HS-27A (cell line): ENCODE measurements around the gene DLD.
"Not testable (repeated sequence)": the region's sequence is repeated elsewhere in the genome, so short reads cannot be mapped to it uniquely, and the experiment has no call there.

Experiments used
- DNase-seq: peaks from one replicate; pipeline ENCODE4 v3.0.0-alpha.2; 2012; ENCODE audit warnings: low read depth, missing footprints

Gene DLD

GRCh38 chr7:107915541-107915940 lies 24.6 kb downstream of the DLD start:
- DNase-seq: no peak

- no peak for DNase-seq
Measured at GRCh38 chr7:107917763-107918651, 27.0 kb downstream of the DLD start.

DNA sequence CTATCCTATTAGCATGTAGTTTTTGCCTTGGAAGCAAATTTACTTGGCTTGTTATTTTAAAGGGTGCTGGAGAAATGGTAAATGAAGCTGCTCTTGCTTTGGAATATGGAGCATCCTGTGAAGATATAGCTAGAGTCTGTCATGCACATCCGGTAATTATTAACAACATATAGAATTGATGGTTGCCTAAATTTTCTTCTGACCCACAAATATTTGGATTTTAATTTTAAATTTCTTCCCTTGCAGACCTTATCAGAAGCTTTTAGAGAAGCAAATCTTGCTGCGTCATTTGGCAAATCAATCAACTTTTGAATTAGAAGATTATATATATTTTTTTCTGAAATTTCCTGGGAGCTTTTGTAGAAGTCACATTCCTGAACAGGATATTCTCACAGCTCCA lies 28.0 kb downstream of the DLD start:
- no peak for DNase-seq

DNA sequence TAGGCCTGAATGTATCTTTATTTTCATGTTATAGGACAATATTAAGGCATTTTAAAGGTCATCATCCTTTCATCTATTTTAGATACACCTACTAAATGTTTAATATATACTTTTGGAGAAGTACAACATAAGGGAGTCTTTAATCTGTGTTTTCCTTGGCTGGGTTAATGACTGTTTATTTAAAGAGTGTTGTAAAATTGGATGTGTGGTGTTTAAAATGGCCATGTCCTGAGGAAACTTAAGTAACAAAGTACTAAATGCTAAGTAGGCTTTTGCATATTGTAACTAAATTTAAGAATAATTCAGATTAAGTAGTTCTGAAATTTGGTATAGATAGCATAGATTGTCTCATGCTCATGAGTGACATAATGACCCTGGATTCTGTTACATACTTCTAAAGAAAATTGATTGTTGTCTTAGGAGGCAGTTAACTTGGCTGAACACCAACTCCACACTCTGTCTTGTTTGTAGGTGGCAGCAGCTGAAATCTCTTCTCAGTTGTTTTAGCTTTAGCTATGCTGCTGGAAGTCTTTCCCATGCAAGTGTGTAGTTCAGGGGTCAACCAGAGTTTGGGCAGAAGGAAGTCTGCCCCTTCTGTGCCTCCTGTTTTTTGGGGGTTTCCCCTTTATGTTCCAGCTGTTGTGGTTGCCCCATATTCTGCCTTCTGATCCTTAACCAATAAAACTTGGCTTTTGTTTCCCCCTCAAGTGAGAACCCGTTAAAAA lies 29.2 kb downstream of the DLD start:
- no peak for DNase-seq

- DNase-seq: not testable (repeated sequence)
Measured at GRCh38 chr7:107921826-107922225, 30.8 kb downstream of the DLD start.

GRCh38 chr7:107922886-107923285 lies 31.9 kb downstream of the DLD start:
- no peak for DNase-seq

DNA sequence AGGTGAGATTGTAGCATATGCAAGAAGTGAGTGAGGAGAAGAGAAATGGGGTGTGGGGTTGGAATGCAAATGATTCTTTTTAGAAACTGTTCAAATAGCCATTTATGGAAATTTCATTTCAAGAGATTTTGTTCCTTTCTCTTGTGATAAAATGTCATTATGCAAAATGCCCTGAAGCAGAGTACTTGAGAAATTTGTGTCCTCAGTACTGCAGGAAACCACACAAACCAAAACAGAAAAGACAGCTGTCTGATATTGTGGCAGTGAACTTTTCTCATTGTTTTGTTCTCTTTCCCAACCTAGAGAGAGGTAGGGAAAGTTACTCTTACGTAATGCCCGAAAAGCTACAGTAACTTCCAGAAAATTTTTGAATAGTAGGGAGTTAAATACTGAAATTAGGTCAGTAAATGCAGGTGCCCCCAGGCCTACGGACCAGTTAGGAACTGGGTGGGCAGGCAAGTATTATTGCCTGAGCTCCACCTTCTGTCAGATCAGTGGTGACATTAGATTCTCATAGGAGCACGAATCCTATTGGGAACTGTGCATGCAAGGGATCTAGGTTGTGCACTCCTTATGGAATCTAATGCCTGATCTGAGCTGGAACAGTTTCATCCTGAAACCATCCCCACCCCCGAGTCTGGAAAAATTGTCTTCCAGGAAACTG lies 34.0 kb downstream of the DLD start:
- DNase-seq: no peak

DNA sequence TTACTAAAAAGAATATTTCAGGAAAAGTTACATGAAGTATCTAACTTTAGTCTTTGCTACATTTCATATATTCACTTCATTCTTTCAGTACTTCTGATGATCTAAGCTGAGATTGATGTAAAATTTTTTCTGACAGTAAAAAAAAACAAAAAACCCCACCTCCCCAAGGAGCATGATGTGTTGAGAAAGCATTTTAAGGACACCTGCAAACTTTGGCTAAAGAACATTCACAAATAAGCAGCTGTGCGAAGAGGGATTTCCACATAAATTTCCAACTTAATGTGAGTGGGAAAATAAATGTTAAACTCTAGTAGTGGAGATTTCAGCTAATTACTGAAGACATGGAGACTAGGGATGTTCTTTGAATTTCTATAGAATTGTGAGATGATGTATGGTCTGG lies 35.5 kb downstream of the DLD start:
- no peak for DNase-seq

GRCh38 chr7:107931740-107932515 lies 40.9 kb downstream of the DLD start:
- no peak for DNase-seq

GRCh38 chr7:107932805-107933204 lies 41.8 kb downstream of the DLD start:
- DNase-seq: no peak

DNA sequence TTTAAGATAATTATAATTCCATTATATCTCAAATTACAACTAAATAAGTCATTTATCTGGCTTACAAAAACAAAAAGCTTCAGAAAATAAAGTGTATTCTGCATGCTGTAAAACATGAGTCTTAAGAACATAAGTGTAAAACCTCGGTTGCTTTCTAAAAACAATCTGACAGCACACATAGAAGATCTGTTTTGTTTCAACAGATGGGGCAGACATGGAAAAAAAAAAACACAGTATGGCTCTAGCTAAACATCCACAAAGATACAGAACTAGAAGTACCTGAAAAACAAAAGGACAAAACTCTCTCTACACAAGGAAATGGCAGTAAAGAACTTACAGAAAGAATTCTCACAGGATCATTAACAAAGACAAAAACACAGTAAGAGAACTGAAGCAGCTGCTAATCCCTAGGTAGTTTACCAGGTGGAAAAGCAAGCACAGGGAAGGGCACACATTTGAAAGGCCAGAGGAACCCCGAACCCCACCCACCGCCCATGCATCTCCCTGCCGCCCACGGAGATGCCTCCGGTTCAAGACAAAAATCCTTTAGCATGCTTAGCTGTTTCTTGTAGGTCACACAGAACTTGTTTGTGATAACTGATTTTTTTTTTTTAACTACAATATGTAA lies 42.5 kb downstream of the DLD start:
- DNase-seq: no peak

- DNase-seq: no peak
Measured at GRCh38 chr7:107934991-107935770, 44.2 kb downstream of the DLD start.

DNA sequence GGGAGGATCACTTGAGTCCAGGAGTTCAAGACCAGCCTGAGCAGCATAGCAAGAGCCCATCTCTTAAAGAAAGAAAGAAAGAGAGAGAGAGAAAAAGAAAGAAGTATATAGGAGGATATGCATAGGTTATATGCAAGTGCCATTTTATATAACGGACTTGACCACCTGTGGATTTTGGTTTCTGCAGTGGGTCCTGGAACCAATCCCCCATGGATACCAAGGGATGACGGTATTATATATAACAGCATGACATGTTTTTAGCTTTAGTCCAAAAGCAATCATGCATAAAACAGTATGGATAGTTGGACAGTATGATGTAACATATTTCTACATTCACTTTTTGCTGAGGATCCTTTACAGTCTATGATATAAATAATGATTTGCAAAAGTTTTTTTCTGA lies 45.3 kb downstream of the DLD start:
- DNase-seq: no peak

DNA sequence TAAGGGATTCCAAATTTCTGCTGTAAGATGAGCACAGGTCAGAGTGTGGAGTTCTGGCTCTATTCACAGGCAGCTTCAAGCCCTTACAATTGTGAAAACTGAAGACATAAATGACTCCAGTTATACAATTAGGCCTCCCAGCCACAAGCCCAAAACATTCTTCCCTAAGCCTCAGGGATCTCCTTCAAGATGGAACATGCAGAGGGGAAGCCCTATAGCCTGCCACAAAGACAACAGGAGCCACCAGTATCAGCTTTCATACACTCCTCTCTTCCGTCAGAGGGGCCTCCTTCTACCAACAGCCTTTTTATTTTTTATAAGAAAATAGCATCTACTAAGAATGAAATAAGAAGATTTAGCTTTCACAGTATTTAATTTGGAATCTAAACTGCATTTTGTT lies 46.5 kb downstream of the DLD start:
- DNase-seq: no peak

DNA sequence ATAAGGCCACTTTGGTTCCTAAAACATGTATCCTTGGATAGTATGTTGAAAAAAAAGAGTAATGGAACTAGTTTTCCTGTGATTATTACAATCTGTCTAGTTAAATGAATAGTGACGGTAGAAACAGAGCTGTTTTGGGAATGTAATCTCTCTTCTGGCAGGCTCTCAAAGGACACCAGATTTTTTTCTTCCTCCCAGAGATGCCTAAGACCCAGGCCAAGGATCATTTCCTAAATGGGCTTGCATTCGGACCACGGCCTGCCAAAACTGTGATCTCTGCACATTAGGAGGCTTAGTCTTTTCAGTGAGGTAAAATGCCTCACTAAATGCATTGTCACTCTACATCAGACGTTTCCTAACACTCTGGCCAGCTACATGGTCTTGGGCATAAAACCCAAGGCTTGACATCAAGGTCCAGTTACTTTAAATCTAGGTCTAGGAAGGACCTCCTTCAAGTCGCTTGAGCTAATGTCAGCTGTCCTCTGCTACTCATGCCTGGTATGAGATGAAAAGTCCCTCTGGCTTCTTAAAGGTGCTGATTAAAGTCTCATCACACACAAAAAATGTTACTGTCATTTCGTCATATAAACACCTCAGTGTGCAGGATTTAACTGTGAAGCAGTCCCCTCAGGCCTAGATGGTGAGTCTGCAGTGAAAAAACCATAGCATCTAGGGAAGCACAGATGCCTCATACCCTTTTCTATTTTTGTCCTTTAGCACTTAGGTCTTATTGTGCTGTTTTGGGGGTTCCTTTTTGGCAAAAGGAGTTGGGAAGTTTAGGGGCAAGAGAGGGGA lies 47.7 kb downstream of the DLD start:
- no peak for DNase-seq

DNA sequence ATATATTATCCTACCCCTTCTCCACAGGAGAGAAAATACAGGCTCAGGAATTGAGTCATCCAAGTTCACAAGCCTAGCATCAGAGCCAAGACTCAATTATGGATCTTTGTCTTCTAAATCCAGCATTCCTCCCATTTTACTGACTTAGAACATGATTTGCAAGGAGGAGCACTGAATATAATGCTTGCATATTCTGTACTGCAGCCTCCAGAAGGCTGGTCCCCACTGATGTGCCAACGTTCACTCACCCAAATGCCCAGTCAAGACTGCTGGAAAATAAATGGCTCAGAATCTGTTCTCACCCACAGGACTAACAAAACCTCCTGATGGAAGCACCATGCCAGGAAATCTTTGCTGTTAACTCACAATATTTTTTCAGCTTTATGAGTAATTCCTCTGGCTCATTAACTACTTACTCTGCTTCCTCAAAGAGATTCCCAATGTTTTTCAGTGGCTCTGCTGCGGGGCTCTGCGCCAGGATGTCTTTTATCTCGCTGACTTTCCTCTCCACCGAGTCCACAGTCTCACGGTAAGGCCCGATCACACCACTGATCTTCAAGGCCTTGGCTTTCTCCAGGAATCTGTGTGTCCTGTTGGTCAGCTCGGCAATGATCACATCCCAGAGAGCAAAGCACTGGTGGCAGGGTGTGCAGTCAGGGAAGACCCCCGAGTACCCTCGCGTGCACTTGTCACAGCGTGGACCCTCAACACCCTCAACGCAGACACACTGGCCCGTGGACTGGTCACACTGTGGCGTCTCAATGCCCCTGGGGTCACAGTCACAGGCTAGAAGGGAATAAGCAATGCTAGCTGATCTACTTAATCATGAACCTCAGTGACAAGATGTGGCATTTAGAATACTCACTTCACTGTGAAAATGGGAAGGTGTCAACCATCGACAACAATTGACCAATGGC lies 48.8 kb downstream of the DLD start:
- DNase-seq: no peak

DNA sequence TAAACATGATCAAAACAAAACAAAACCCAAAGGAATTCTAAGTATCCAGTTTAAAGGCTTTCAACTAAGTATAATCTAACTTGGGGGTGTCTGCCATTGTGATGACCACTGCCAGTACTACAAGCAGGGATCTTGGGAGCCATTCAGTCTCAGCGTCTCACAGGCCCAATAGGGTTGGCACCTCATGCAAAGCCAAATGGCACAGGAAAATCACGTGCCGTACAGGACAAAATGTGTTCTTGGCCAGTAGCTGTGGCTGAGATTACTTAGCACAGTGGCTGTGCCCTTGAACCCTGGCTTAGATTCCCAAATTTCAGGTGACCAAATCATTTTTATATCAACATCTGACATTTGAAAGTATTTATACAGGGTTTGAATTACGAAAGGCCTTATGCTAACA lies 50.0 kb downstream of the DLD start:
- no peak for DNase-seq

DNA sequence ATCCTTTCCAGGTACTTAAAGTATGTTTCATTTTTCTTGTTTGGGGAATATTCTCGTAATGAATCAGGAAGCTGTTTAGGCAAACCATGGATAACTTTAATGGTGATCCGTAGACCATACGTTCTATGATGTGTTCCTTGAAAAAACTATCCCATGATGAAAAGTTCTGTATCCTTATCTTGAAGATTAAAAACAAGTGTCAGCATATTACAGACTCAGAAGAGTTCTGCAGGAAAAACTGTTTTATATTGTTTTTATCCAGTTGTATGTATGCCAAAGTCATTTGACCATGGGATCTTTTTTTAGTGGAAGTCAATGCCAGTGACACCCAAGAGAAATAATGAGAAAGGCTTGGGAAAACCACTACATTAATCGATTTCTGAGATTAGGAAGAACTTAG lies 52.0 kb downstream of the DLD start:
- no peak for DNase-seq
